ENCODE data around the gene DARS1. TPM values are rescaled to one million over a fixed set of nuclear protein-coding genes. Genes with fewer than 3 reads are reported as not detected.
A peak's percentile ranks its signal among the peaks of the same experiment; 100 is the strongest.

DARS1 gene
- total RNA-seq, 2 donors from 2014 or later, result 54.9 to 57.2 TPM

DNA sequence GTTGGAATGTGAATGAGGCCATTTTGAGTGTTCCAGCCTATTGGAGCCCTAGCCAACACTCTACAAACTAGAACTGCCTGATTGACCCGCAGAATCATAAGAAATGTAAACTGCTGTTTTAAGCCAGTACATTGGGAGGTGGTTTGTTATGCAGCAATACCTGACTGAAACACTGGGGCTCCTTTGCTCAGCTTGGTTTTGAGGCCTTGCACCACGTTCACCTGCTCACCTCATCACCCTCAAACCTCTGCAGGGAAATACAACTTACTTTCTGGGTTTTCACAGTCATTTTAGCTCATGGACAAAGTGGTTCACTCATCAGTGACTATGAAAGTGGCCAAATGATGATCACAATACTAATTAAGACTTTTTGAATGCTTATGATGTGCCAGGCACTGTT, 10.9 kb upstream of the DARS1 start:
- Histone ChIP-seq H3K4me3 (no peak overlapping the region), H3K27me3 (replicated peaks; ENCODE audit: insufficient read depth) (no peaks in the 10 kb centered on the region), H3K9me3 (no peaks in the 10 kb centered on the region), H3K4me1 (replicated peaks) (no peaks in the 10 kb centered on the region), H3K36me3 (no peaks in the 10 kb centered on the region), H3K27ac (no peak overlapping the region)
- 94% methylated on average over 2 of the region's 2 CpGs for WGBS
- DNase-seq (ENCODE audit: low spot score), result no peak
- intact Hi-C loops (cut with DNase I), result no loop called here
- no peak for TF ChIP-seq POLR2AphosphoS5 (IDR thresholded peaks at IDR 0.05)

DNA sequence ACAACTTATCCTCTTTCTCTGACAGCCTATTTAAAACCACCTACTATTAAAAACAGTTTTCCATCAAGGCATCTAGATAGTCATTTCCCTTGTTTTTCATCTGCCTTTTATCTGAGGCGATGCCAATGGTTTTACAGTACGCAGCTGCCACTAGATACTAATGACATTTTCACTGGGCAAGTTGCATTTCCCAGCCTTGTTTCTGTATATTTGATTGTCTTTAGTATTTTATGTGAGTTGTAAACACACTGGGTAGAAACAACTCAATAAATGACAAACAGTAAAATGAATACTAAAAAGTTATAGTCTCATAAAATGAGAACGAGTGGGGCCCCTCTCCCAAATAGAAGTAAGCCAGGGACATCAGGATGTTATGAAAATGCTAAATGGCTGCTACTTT, 8.9 kb upstream of the DARS1 start:
- 19% methylated on average over 3 of the region's 3 CpGs for WGBS
- intact Hi-C loops (cut with DNase I), result no loop called here
- no peak for TF ChIP-seq POLR2AphosphoS5 (IDR thresholded peaks at IDR 0.05)
- TF ChIP-seq, protein P1, sequence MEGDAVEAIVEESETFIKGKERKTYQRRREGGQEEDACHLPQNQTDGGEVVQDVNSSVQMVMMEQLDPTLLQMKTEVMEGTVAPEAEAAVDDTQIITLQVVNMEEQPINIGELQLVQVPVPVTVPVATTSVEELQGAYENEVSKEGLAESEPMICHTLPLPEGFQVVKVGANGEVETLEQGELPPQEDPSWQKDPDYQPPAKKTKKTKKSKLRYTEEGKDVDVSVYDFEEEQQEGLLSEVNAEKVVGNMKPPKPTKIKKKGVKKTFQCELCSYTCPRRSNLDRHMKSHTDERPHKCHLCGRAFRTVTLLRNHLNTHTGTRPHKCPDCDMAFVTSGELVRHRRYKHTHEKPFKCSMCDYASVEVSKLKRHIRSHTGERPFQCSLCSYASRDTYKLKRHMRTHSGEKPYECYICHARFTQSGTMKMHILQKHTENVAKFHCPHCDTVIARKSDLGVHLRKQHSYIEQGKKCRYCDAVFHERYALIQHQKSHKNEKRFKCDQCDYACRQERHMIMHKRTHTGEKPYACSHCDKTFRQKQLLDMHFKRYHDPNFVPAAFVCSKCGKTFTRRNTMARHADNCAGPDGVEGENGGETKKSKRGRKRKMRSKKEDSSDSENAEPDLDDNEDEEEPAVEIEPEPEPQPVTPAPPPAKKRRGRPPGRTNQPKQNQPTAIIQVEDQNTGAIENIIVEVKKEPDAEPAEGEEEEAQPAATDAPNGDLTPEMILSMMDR (IDR thresholded peaks at IDR 0.05), result no peak
- no peak for TF ChIP-seq POLR2A (IDR thresholded peaks at IDR 0.05)
- Histone ChIP-seq H3K4me1 (replicated peaks) (no peaks in the 10 kb centered on the region), H3K27me3 (replicated peaks; ENCODE audit: insufficient read depth) (no peaks in the 10 kb centered on the region), H3K4me3 (no peak overlapping the region), H3K27ac (peak overlapping the region; percentile 24 to 53), H3K9me3 (no peaks in the 10 kb centered on the region), H3K36me3 (no peaks in the 10 kb centered on the region)
- no peak for DNase-seq (ENCODE audit: low spot score)

DNA sequence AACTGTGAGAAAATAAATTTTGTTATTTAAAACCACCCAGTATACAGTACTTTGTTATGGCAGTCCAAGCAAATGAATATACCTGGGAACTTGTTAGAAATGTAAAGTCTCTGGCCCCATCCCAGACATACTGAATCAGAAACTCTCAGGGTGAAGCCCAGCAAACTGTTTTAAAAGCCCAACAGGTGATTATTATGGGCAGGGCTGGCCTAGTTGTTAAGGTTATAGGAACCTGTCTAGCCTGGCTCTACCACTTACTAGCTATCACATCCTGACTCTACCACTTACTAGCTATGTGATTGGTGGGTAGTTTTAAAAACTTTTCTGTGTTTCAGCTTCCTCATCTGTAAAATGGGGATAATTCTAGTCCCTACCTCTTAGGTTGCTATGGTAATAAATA, 8.0 kb upstream of the DARS1 start:
- H3K4me1 ChIP-seq (replicated peaks), result no peaks in the 10 kb centered on the region
- DNase-seq (ENCODE audit: low spot score), result no peak
- no peak overlapping the region for H3K4me3 ChIP-seq
- H3K27ac ChIP-seq, result peak overlapping the region in 1 of 2 donors; percentile 24
- no peaks in the 10 kb centered on the region for H3K36me3 ChIP-seq
- H3K27me3 ChIP-seq (replicated peaks; ENCODE audit: insufficient read depth), result no peaks in the 10 kb centered on the region
- TF ChIP-seq, protein P1 (IDR thresholded peaks at IDR 0.05), result no peak
- TF ChIP-seq POLR2A (IDR thresholded peaks at IDR 0.05) (no peak), POLR2AphosphoS5 (IDR thresholded peaks at IDR 0.05) (no peak)
- intact Hi-C loops (cut with DNase I), result no loop called here
- H3K9me3 ChIP-seq, result no peaks in the 10 kb centered on the region

DNA sequence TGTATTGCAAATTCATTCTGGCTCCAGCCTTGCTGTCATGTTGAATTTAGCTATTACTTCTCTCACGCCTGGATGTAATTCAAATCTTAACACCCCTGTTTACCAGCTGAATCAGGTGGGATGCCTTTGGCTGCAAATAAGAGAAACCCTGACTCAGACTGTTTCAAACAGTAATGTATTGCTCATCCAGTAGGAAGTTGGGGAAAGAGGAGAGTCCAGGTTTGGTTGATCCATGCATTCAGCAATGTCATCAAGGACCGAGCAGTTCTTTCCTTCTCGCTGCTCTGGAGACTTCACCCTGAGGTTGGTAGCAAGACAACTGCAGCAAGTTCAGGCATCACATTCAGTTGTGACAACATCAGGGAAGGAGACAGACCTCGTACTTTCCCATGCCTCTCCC, 6.4 kb upstream of the DARS1 start:
- H3K4me3 ChIP-seq, result no peak overlapping the region
- no peak overlapping the region for H3K27ac ChIP-seq
- H3K4me1 ChIP-seq (replicated peaks), result no peaks in the 10 kb centered on the region
- TF ChIP-seq, protein P1 (IDR thresholded peaks at IDR 0.05), result no peak
- TF ChIP-seq POLR2AphosphoS5 (IDR thresholded peaks at IDR 0.05), result no peak
- no peak for TF ChIP-seq POLR2A (IDR thresholded peaks at IDR 0.05)
- H3K27me3 ChIP-seq (replicated peaks; ENCODE audit: insufficient read depth), result no peaks in the 10 kb centered on the region
- H3K9me3 ChIP-seq, result no peaks in the 10 kb centered on the region
- 98% methylated on average over 4 of the region's 4 CpGs for WGBS
- H3K36me3 ChIP-seq, result no peaks in the 10 kb centered on the region
- intact Hi-C loops (cut with DNase I), result no loop called here
- DNase-seq (ENCODE audit: low spot score), result no peak

DNA sequence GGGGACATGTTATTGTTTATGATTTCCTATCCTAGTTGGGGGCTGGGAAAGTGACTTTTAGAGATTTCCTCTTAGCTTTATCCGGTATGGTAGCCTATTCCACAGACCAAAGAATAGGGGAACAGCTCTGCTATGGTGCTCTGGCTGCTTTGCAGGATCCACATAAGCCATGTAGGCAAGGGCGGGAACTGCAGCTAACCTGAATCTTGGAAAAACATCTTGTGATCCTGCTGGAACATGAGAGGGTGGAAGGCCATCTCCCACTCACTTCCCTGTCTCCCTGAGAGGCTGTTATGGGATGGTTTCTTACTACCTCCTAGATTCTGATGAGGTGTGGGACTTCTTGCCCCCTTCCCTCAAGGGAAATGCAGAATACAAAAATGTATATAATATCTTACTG, 2.0 kb upstream of the DARS1 start:
- DNase-seq (ENCODE audit: low spot score), result no peak
- Histone ChIP-seq H3K4me1 (replicated peaks) (peaks cover 6% of the 10 kb centered on the region), H3K36me3 (no peaks in the 10 kb centered on the region), H3K9me3 (no peaks in the 10 kb centered on the region), H3K4me3 (no peak overlapping the region), H3K27ac (no peak overlapping the region), H3K27me3 (replicated peaks; ENCODE audit: insufficient read depth) (no peaks in the 10 kb centered on the region)
- intact Hi-C loops (cut with DNase I), result no loop called here
- TF ChIP-seq POLR2AphosphoS5 (IDR thresholded peaks at IDR 0.05) (no peak), POLR2A (IDR thresholded peaks at IDR 0.05) (no peak)
- TF ChIP-seq, protein P1 (IDR thresholded peaks at IDR 0.05), result no peak
- WGBS, result 100% methylated on average over 2 of the region's 2 CpGs
